NCI-H2107 (cell line): ENCODE results near the gene RPL36.
A peak's percentile ranks its signal among the peaks of the same experiment; 100 is the strongest.
"Not testable (repeated sequence)": the region's sequence is repeated elsewhere in the genome, so short reads cannot be mapped to it uniquely, and the experiment has no call there.

Experiments
- DNase-seq: peaks from one replicate; lab custom pipeline; 2025; lab: John Stamatoyannopoulos, UW

Gene RPL36

GRCh38 chr19:5674714-5675113 is 15.4 kb upstream of the RPL36 start:
- DNase-seq = no peak

GRCh38 chr19:5676105-5676771 is 13.9 kb upstream of the RPL36 start:
- DNase-seq = no peak

GRCh38 chr19:5676772-5677105 is 13.4 kb upstream of the RPL36 start:
- DNase-seq = no peak

DNA sequence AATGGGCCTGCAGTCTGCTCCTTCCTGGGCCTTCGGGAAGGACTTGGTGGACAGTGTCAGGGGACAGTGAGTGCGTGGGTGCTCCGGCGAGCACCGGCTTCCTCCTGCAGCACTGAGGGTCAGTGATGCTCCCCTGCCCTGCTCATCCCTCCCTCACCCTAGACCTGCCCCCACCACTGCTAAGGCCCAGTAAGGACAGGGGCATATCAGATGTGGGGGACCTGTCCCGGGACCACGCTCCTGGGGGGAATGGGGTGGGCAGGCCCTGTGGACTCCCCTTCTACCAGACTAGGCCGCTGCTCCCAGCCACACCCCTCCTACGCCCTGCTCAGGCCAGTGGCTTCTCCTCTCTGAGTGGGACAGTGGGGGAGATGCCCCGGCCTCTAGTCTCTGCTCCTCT is 13.0 kb upstream of the RPL36 start:
- no peak for DNase-seq

GRCh38 chr19:5677580-5677979 is 12.5 kb upstream of the RPL36 start:
- DNase-seq = no peak

- DNase-seq = no peak
These were observed 11.9 kb upstream of the RPL36 start for GRCh38 chr19:5678071-5678718.

- no peak for DNase-seq
These were observed 10.6 kb upstream of the RPL36 start for GRCh38 chr19:5679289-5680083.

DNA sequence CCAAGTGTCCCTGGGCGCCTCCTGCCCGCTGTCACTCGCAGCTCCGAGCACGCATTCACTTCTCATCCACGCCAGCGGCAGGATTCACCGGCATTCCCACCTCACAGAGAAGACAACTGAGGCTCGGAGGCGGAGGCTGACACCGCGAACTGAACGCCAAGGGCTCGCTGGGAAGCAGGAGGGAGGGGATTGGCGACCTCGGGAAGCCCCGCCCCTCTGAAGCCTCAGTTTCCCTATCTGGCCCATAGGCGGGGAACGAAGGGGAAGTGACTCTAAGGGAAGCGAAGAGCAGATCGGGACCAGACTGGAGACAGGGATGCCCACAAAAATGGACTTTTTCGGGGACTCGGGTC is 10.0 kb upstream of the RPL36 start:
- no peak for DNase-seq

- DNase-seq = peak; percentile 96
These were observed 9.4 kb upstream of the RPL36 start, which contains the start of the genes HSD11B1L and MICOS13 for GRCh38 chr19:5680437-5681368. HSD11B1L (plus strand) TSS chr19:5681027; CDS start chr19:5684833, 3,806 bp downstream. MICOS13 (minus strand) TSS chr19:5680516; CDS start chr19:5680486, 30 bp downstream.

- no peak for DNase-seq
These were observed 8.5 kb upstream of the RPL36 start for GRCh38 chr19:5681391-5682106.

- no peak for DNase-seq
These were observed 8.0 kb upstream of the RPL36 start for GRCh38 chr19:5682107-5682482.

DNA sequence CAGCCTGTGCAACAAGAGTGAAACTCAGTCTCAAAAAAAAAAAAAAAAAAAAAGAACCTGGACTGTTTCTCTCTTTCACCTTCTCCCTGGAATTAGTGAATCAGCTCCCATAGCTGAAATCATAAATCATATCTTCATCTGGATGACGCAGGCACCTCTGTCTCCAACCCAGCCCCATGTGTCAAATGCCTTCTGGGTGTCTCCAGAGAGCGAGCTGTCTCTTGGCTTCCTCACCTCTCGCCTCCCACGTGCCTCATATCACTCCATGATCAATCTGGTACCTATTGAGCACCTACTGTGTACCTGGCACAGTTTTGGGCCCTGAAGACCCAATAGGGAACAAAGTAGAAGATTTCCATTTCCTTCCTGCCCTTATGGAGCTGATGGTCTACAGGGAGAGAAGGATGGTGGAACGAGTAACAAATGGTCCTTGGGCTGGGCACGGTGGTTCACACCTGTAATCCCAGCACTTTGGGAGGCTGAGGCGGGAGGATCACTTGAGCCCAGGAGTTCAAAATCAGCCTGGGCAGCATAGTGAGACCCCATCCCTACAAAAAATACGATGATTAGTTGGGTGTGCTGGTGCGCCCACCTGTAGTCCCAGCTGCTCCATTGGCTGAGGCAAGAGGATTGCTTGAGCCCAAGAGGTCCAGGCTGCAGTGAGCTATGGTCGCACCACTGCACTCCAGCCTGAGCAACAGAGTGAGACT is 6.8 kb upstream of the RPL36 start:
- DNase-seq = no peak

GRCh38 chr19:5684694-5685430 is 5.2 kb upstream of the RPL36 start:
- no peak for DNase-seq

DNA sequence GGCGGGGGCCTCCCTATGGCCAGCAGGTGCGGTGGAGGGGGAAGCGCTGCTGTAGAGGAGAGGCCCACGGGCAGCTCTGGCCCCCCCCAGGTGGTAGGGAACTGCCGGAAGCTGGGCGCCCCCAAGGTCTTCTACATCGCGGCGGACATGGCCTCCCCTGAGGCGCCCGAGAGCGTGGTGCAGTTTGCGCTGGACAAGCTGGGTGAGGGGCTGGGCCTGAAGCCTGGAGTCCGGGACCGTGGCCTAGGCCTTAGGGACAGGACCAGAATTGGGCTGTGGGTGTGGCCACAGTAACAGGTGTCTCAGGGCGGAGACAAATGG is 3.8 kb upstream of the RPL36 start:
- DNase-seq = no peak

DNA sequence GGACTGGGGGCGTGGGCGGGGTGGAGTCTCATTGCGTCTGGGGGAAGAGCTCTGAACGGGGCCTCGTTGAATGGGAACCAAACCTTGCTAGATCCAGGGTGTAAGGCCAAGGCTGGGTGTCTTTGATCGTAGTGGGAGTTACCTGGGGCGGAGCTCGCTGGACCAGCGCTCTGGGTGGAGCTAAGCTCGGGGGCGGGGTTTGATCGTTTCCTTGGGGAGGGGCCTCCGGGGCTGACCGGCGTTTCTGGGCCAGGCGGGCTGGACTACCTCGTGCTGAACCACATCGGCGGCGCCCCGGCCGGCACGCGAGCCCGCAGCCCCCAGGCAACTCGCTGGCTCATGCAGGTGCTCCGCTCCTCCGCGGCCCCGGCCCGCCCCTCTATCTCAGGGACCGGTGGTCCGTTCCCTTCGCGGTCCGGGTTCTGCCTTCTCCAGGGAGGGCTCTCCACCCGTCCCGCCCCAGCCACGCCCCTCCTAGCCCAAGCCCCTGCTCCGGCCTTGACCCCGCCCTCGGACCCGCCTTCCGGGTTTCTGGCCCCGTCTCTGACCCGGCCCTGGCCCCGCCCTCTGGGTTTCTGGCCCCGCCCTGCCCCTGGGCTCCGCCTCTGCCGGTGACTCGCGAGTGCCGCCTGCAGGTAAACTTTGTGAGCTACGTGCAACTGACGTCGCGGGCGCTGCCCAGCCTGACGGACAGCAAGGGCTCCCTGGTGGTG is 3.3 kb upstream of the RPL36 start:
- peak; percentile 47 for DNase-seq

DNA sequence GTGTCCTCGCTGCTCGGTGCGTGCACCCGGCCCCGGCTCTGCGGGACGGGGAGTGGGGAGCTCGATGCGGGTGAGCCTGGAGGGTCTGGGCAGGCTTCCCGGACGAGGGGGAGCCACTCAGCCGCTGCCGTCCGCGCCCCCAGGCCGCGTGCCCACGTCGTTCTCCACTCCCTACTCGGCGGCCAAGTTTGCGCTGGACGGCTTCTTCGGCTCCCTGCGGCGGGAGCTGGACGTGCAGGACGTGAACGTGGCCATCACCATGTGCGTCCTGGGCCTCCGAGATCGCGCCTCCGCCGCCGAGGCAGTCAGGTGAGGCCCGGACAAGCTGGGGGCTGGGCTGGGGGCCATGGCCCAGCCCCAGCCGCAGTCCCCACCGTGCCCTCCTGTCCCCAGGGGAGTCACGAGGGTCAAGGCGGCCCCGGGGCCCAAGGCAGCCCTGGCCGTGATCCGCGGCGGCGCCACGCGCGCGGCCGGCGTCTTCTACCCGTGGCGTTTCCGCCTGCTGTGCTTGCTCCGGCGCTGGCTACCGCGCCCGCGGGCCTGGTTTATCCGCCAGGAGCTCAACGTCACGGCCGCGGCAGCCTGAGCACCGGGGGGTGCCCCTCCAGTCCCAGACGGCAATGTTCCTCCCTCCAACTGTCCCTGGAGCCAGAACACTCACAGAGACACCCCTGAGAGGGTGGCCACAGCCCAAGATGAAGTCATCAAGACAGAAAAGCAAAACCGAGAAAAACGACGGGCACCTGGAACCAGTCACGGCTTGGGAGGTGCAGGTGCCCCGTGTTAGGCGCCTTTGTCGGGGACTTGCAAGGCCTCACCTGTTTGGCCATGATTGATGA is 2.5 kb upstream of the RPL36 start:
- no peak for DNase-seq

- DNase-seq = not testable (repeated sequence)
These were observed 1.7 kb upstream of the RPL36 start for GRCh38 chr19:5688262-5688881.
